22Rv1 (cell line): ENCODE results near the gene ZNF133.

ENCODE experiments used
- H3K27ac ChIP-seq: fragments of 450-650 bp; 2 replicates; pipeline ENCODE4 v1.5.1; 2017
- CTCF ChIP-seq: fragments of 450-650 bp; IDR thresholded peaks from 2 replicates; pipeline ENCODE4 v1.5.1; 2017; ENCODE audit warnings: mild to moderate bottlenecking
- ZFX ChIP-seq: fragments of 450-650 bp; IDR thresholded peaks from 2 replicates; pipeline ENCODE4 v1.6.1; 2017; ENCODE audit warnings: antibody characterized with exemption, borderline replicate concordance

The ZNF133 gene

GRCh38 chr20:18255526-18255925 lies 32.8 kb upstream of the ZNF133 start:
- TF ChIP-seq CTCF (no peak), ZFX (no peak)
- no peak overlapping the region for H3K27ac ChIP-seq

GRCh38 chr20:18256440-18257090 lies 31.8 kb upstream of the ZNF133 start:
- no peak overlapping the region for H3K27ac ChIP-seq
- TF ChIP-seq ZFX (no peak), CTCF (no peak)

- no peak overlapping the region for H3K27ac ChIP-seq
- no peak for TF ChIP-seq ZFX
- no peak for TF ChIP-seq CTCF
Observed at GRCh38 chr20:18258126-18258860, 30.0 kb upstream of the ZNF133 start.

- TF ChIP-seq ZFX, result no peak
- no peak for TF ChIP-seq CTCF
- no peak overlapping the region for H3K27ac ChIP-seq
Observed at GRCh38 chr20:18259730-18260129, 28.6 kb upstream of the ZNF133 start.

GRCh38 chr20:18263723-18264122 lies 24.6 kb upstream of the ZNF133 start:
- no peak overlapping the region for H3K27ac ChIP-seq
- TF ChIP-seq ZFX (no peak), CTCF (no peak)

- TF ChIP-seq CTCF, result no peak
- TF ChIP-seq ZFX, result no peak
- no peak overlapping the region for H3K27ac ChIP-seq
Observed at GRCh38 chr20:18265441-18265840, 22.9 kb upstream of the ZNF133 start.

GRCh38 chr20:18266282-18266681 lies 22.0 kb upstream of the ZNF133 start:
- TF ChIP-seq ZFX (no peak), CTCF (no peak)
- H3K27ac ChIP-seq, result no peak overlapping the region
